ENCODE measurements around the gene MRPS14. TPM values are rescaled to one million over a fixed set of nuclear protein-coding genes. Genes with fewer than 3 reads are reported as not detected.
"Not testable (repeated sequence)": the region's sequence is repeated elsewhere in the genome, so short reads cannot be mapped to it uniquely, and the experiment has no call there.

The MRPS14 gene
- total and polyA plus RNA-seq, 2 experiments from 2014 or later: 26.5 to 65.8 TPM

- H3K27me3 ChIP-seq: no peaks in the 10 kb centered on the region
- H4K20me1 ChIP-seq (ENCODE audit: insufficient read depth, poor library complexity, severe bottlenecking): no peaks in the 10 kb centered on the region
- H2AFZ ChIP-seq: no peak overlapping the region
- no peak overlapping the region for H3K27ac ChIP-seq
- H3K79me2 ChIP-seq: no peaks in the 10 kb centered on the region
- no peaks in the 10 kb centered on the region for H3K36me3 ChIP-seq (replicated peaks; ENCODE audit: insufficient read depth, low read depth)
- 97% methylated on average over 3 of the region's 3 CpGs for WGBS (ENCODE audit: low lambda C conversion rate, missing lambda C conversion rate)
- no peak for DNase-seq (ENCODE audit: low spot score)
- TF ChIP-seq EZH2phosphoT487 (IDR thresholded peaks at IDR 0.05; ENCODE audit: low read depth, severe bottlenecking, unreplicated experiment): no peak
- TF ChIP-seq EZH2 (IDR thresholded peaks at IDR 0.05; ENCODE audit: borderline replicate concordance): no peak
- TF ChIP-seq CTCF (IDR thresholded peaks at IDR 0.05; ENCODE audit: poor library complexity): no peak
- no peaks in the 10 kb centered on the region for H3K4me1 ChIP-seq (ENCODE audit: insufficient read depth)
- no peak overlapping the region for H3K4me2 ChIP-seq
- no peaks in the 10 kb centered on the region for H3K9me2 ChIP-seq (replicated peaks; ENCODE audit: insufficient read depth)
- H3K4me3 ChIP-seq: no peak overlapping the region
- H3K9me3 ChIP-seq (ENCODE audit: low read depth): no peaks in the 10 kb centered on the region
These were observed 31.5 kb upstream of the MRPS14 start for GRCh38 chr1:175054736-175055135.

- H3K9me3 ChIP-seq (ENCODE audit: low read depth): no peaks in the 10 kb centered on the region
- H3K79me2 ChIP-seq: no peaks in the 10 kb centered on the region
- 92% methylated on average over 2 of the region's 2 CpGs for WGBS (ENCODE audit: low lambda C conversion rate, missing lambda C conversion rate)
- no peaks in the 10 kb centered on the region for H3K9me2 ChIP-seq (replicated peaks; ENCODE audit: insufficient read depth)
- no peak overlapping the region for H3K4me3 ChIP-seq
- H3K4me1 ChIP-seq (ENCODE audit: insufficient read depth): no peaks in the 10 kb centered on the region
- no peaks in the 10 kb centered on the region for H3K36me3 ChIP-seq (replicated peaks; ENCODE audit: insufficient read depth, low read depth)
- H3K27ac ChIP-seq: no peak overlapping the region
- no peaks in the 10 kb centered on the region for H3K27me3 ChIP-seq
- no peaks in the 10 kb centered on the region for H4K20me1 ChIP-seq (ENCODE audit: insufficient read depth, poor library complexity, severe bottlenecking)
- DNase-seq (ENCODE audit: low spot score): no peak
- H3K4me2 ChIP-seq: no peak overlapping the region
- no peak overlapping the region for H2AFZ ChIP-seq
- TF ChIP-seq EZH2phosphoT487 (IDR thresholded peaks at IDR 0.05; ENCODE audit: low read depth, severe bottlenecking, unreplicated experiment): no peak
- TF ChIP-seq CTCF (IDR thresholded peaks at IDR 0.05; ENCODE audit: poor library complexity): no peak
- no peak for TF ChIP-seq EZH2 (IDR thresholded peaks at IDR 0.05; ENCODE audit: borderline replicate concordance)
These were observed 27.8 kb upstream of the MRPS14 start for GRCh38 chr1:175050992-175051391.

GRCh38 chr1:175045519-175045918 is 22.3 kb upstream of the MRPS14 start:
- no peaks in the 10 kb centered on the region for H3K27me3 ChIP-seq
- WGBS (ENCODE audit: low lambda C conversion rate, missing lambda C conversion rate): 98% methylated on average over 32 of the region's 32 CpGs
- H3K9me3 ChIP-seq (ENCODE audit: low read depth): no peaks in the 10 kb centered on the region
- no peaks in the 10 kb centered on the region for H3K36me3 ChIP-seq (replicated peaks; ENCODE audit: insufficient read depth, low read depth)
- H3K79me2 ChIP-seq: no peaks in the 10 kb centered on the region
- H3K4me3 ChIP-seq: no peak overlapping the region
- no peak for TF ChIP-seq CTCF (IDR thresholded peaks at IDR 0.05; ENCODE audit: poor library complexity)
- no peak for TF ChIP-seq EZH2phosphoT487 (IDR thresholded peaks at IDR 0.05; ENCODE audit: low read depth, severe bottlenecking, unreplicated experiment)
- no peak for TF ChIP-seq EZH2 (IDR thresholded peaks at IDR 0.05; ENCODE audit: borderline replicate concordance)
- no peak overlapping the region for H3K27ac ChIP-seq
- H3K9me2 ChIP-seq (replicated peaks; ENCODE audit: insufficient read depth): no peaks in the 10 kb centered on the region
- no peak overlapping the region for H2AFZ ChIP-seq
- no peaks in the 10 kb centered on the region for H3K4me1 ChIP-seq (ENCODE audit: insufficient read depth)
- H4K20me1 ChIP-seq (ENCODE audit: insufficient read depth, poor library complexity, severe bottlenecking): no peaks in the 10 kb centered on the region
- DNase-seq (ENCODE audit: low spot score): no peak
- H3K4me2 ChIP-seq: no peak overlapping the region

GRCh38 chr1:175045097-175045496 is 21.9 kb upstream of the MRPS14 start:
- H3K9me2 ChIP-seq (replicated peaks; ENCODE audit: insufficient read depth): no peaks in the 10 kb centered on the region
- H3K9me3 ChIP-seq (ENCODE audit: low read depth): no peaks in the 10 kb centered on the region
- no peak overlapping the region for H3K4me2 ChIP-seq
- no peak for DNase-seq (ENCODE audit: low spot score)
- TF ChIP-seq EZH2phosphoT487 (IDR thresholded peaks at IDR 0.05; ENCODE audit: low read depth, severe bottlenecking, unreplicated experiment): no peak
- no peak for TF ChIP-seq CTCF (IDR thresholded peaks at IDR 0.05; ENCODE audit: poor library complexity)
- TF ChIP-seq EZH2 (IDR thresholded peaks at IDR 0.05; ENCODE audit: borderline replicate concordance): no peak
- 96% methylated on average over 19 of the region's 19 CpGs for WGBS (ENCODE audit: low lambda C conversion rate, missing lambda C conversion rate)
- no peaks in the 10 kb centered on the region for H4K20me1 ChIP-seq (ENCODE audit: insufficient read depth, poor library complexity, severe bottlenecking)
- H2AFZ ChIP-seq: no peak overlapping the region
- H3K36me3 ChIP-seq (replicated peaks; ENCODE audit: insufficient read depth, low read depth): no peaks in the 10 kb centered on the region
- H3K79me2 ChIP-seq: no peaks in the 10 kb centered on the region
- H3K27ac ChIP-seq: no peak overlapping the region
- no peaks in the 10 kb centered on the region for H3K4me1 ChIP-seq (ENCODE audit: insufficient read depth)
- H3K4me3 ChIP-seq: no peak overlapping the region
- no peaks in the 10 kb centered on the region for H3K27me3 ChIP-seq

- not testable (repeated sequence) for H3K4me3 ChIP-seq
These were observed 21.4 kb upstream of the MRPS14 start for GRCh38 chr1:175044591-175044990.

More at GRCh38 chr1:175044591-175044990, 21.4 kb upstream of the MRPS14 start:
- not testable (repeated sequence) for DNase-seq (ENCODE audit: low spot score); H3K4me1 ChIP-seq (ENCODE audit: insufficient read depth); H3K9me3 ChIP-seq (ENCODE audit: low read depth); H3K27ac ChIP-seq; H3K36me3 ChIP-seq (replicated peaks; ENCODE audit: insufficient read depth, low read depth); H3K9me2 ChIP-seq (replicated peaks; ENCODE audit: insufficient read depth); H4K20me1 ChIP-seq (ENCODE audit: insufficient read depth, poor library complexity, severe bottlenecking); H3K27me3 ChIP-seq; H2AFZ ChIP-seq; H3K79me2 ChIP-seq; H3K4me2 ChIP-seq
- WGBS (ENCODE audit: low lambda C conversion rate, missing lambda C conversion rate): 94% methylated on average over 18 of the region's 18 CpGs
